Body of pancreas (tissue), 4 donors: Measurements from ENCODE around the gene MTSS2. TPM values are rescaled to one million over a fixed set of nuclear protein-coding genes. Genes with fewer than 3 reads are reported as not detected.
"Not testable (repeated sequence)": the region's sequence is repeated elsewhere in the genome, so short reads cannot be mapped to it uniquely, and the experiment has no call there.

Source experiments
- ATAC-seq: fragments of 150-250 bp; one replicate; pipeline ENCODE4 v1.9.1; 2016
- DNase-seq, 4 donors: peaks; one replicate each; pipeline ENCODE4 v3.0.0-alpha.2; 2019
- H3K27ac ChIP-seq, 4 donors: fragments of 200-600 bp; sonication (generic); 1 replicate in 3 of 4; 2 replicates in 1 of 4; pipeline versions ENCODE4 v1.5.1 to v1.6.1; 2016 to 2019; ENCODE audit warnings: mild to moderate bottlenecking in 1 of 4, mixed read lengths in 1 of 4, moderate library complexity in 1 of 4
- H3K27me3 ChIP-seq, 2 donors: fragments of 200-600 bp; sonication (generic); one replicate each; pipeline ENCODE4 v1.6.0; 2016; ENCODE audit warnings: mild to moderate bottlenecking in 1 of 2
- H3K36me3 ChIP-seq, 2 donors: fragments of 200-600 bp; sonication (generic); replicated peaks in 1 of 2; 2 replicates each; pipeline ENCODE4 v1.5.1; 2016; ENCODE audit warnings: low read depth in 2 of 2; ENCODE audit not compliant: insufficient read depth in 1 of 2
- H3K4me1 ChIP-seq: fragments of 200-600 bp; sonication (generic); one replicate; pipeline ENCODE4 v1.6.0; 2016
- H3K4me3 ChIP-seq, 2 donors: fragments of 200-600 bp; sonication (generic); 1 replicate in 1 of 2; 2 replicates in 1 of 2; pipeline ENCODE4 v1.5.1; 2016 to 2019
- H3K9me3 ChIP-seq, 3 donors: fragments of 200-600 bp; sonication (generic); 1 replicate in 2 of 3; 2 replicates in 1 of 3; pipeline ENCODE4 v1.5.1; 2016
- POLR2A ChIP-seq, 3 donors: fragments of 450-650 bp; IDR thresholded peaks; one replicate each; pipeline ENCODE4 v1.6.1; 2016; ENCODE audit warnings: antibody characterized with exemption in 3 of 3, mild to moderate bottlenecking in 2 of 3
- WGBS, 2 donors: methylation state at CpG; one replicate each; pipeline ENCODE4 v1.1.5; 2017; 5-methylcytosine and 5-hydroxymethylcytosine counted together
- intact Hi-C: fragments of 100-400 bp; cut with DNase I; formaldehyde crosslinking; loops from one replicate; pipeline ENCODE4 v1.15.1; 2023
- total RNA-seq, 2 donors: library from RNA; depleted of rRNA; stranded (reverse); fragments of >200 nt; gene quantifications; one replicate each; pipeline ENCODE4 v1.1.0, GENCODE V29; 2016
- TF ChIP-seq, protein P1 (sequence below), 7 experiments: fragments of 450-650 bp in 4 of 7; fragments of 200-600 bp in 3 of 7; sonication (generic) in 3 of 7; IDR thresholded peaks; one replicate each; pipeline ENCODE4 v1.5.1; 2016 to 2019; ENCODE audit warnings: antibody characterized with exemption in 7 of 7

The MTSS2 gene
- total RNA-seq, 2 donors from 2014 or later: 8.8 to 23.4 TPM

DNA sequence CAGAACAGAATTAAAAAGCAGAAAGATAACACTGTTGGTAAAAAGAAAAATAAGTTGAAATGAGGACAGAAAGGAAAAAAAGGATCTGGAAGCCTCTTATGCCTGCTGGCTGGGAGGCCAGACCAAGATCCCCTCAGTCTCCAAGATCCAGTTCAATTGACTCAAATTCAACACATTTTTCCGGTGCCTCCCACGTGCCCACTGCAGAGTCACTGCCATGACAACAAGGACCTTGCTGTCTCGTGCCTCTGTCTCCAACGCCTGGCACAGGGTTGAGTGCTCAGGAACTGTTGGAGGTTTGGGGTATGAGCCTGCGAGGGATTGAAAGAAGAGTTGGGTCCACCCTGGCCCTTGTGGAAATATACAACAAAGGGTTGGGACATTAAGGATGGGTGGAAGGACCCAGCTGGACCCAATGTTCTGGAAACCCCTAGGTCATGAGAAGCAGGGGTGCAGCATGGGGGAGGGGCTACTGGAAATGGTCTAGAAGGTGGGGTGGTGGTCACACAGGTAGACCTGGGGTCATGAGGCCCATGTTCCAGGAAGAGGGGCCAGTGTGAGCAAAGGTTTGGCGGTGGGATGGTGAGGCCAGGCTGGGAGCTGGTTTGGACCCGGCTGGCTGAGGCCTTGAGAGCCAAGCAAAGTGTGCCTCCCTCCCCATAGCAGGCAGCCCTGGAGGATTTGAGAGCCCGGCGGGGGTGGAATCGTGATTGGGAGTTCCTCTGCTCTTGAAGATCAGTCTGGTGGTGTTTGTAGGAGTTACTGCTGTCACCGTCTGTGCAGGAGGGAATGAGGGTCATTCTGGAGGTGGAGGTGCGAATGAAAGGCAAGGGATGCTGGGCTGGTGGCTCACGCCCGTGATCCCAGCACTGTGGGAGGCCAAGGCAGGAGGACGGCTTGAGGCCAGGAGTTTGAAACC, 38.2 kb downstream of the MTSS2 start:
- ATAC-seq: no peak
- no peak for DNase-seq
- H3K4me1 ChIP-seq: no peaks in the 10 kb centered on the region
- TF ChIP-seq POLR2A (IDR thresholded peaks at IDR 0.05): no peak
- intact Hi-C loops: no loop called here
- H3K4me3 ChIP-seq: no peak overlapping the region
- H3K27ac ChIP-seq: no peak overlapping the region
- no peaks in the 10 kb centered on the region for H3K27me3 ChIP-seq
- 75 to 77% methylated on average over 14 to 15 of the region's 15 CpGs for WGBS, 2 donors
- no peaks in the 10 kb centered on the region for H3K9me3 ChIP-seq
- H3K36me3 ChIP-seq: no peaks in the 10 kb centered on the region

GRCh38 chr16:70646260-70647241, 39.3 kb downstream of the MTSS2 start, which contains the start of gene IL34:
IL34 (plus strand) TSS chr16:70646559; CDS start chr16:70646948, 389 bp downstream.
- WGBS, 2 donors: 47 to 61% methylated on average over 13 to 37 of the region's 39 CpGs
- no peaks in the 10 kb centered on the region for H3K9me3 ChIP-seq
- no peaks in the 10 kb centered on the region for H3K27me3 ChIP-seq
- intact Hi-C loops: no loop called here
- H3K36me3 ChIP-seq: no peaks in the 10 kb centered on the region
- ATAC-seq: peak; percentile 33
- peak in 1 of 4 donors; percentile 18 for DNase-seq
- H3K4me3 ChIP-seq: no peak within 1 kb of the TSS
- H3K4me1 ChIP-seq: no peaks in the 10 kb centered on the region
- TF ChIP-seq, protein P1, sequence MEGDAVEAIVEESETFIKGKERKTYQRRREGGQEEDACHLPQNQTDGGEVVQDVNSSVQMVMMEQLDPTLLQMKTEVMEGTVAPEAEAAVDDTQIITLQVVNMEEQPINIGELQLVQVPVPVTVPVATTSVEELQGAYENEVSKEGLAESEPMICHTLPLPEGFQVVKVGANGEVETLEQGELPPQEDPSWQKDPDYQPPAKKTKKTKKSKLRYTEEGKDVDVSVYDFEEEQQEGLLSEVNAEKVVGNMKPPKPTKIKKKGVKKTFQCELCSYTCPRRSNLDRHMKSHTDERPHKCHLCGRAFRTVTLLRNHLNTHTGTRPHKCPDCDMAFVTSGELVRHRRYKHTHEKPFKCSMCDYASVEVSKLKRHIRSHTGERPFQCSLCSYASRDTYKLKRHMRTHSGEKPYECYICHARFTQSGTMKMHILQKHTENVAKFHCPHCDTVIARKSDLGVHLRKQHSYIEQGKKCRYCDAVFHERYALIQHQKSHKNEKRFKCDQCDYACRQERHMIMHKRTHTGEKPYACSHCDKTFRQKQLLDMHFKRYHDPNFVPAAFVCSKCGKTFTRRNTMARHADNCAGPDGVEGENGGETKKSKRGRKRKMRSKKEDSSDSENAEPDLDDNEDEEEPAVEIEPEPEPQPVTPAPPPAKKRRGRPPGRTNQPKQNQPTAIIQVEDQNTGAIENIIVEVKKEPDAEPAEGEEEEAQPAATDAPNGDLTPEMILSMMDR (IDR thresholded peaks at IDR 0.05): no peak
- TF ChIP-seq POLR2A (IDR thresholded peaks at IDR 0.05): no peak
- no peak within 1 kb of the TSS for H3K27ac ChIP-seq

- Histone ChIP-seq H3K9me3 (no peaks in the 10 kb centered on the region), H3K27ac (no peak overlapping the region), H3K4me1 (no peaks in the 10 kb centered on the region), H3K27me3 (no peaks in the 10 kb centered on the region), H3K4me3 (no peak overlapping the region), H3K36me3 (no peaks in the 10 kb centered on the region)
- TF ChIP-seq POLR2A (IDR thresholded peaks at IDR 0.05): no peak
- TF ChIP-seq, protein P1 (IDR thresholded peaks at IDR 0.05): no peak
- no peak for ATAC-seq
- intact Hi-C loops: no loop called here
- DNase-seq: no peak
- 66 to 81% methylated on average over 9 to 10 of the region's 10 CpGs for WGBS, 2 donors
Observed at GRCh38 chr16:70644763-70645597, 40.9 kb downstream of the MTSS2 start.

DNA sequence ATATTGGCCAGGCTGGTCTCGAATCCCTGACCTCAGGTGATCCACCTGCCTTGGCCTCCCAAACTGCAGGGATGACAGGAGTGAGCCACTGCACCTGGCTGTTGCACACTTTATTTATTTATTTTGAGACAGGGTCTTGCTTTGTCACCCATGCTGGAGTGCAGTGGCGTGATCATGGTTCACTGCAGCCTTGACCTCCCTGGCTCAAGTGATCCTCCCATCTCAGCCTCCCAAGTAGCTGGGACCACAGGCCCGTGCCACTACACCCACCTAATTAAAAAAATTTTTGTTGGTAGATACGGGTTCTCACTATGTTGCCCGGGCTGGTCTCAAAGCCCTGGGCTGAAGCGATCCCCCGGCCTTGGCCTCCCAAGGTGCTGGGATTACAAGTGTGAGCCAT, 42.6 kb downstream of the MTSS2 start:
- 58 to 86% methylated on average over 7 of the region's 7 CpGs for WGBS, 2 donors
- DNase-seq, H3K36me3 ChIP-seq, H3K27ac ChIP-seq, H3K4me3 ChIP-seq, H3K9me3 ChIP-seq, H3K4me1 ChIP-seq, H3K27me3 ChIP-seq, intact Hi-C loops, ATAC-seq: not testable (repeated sequence)

- 75 to 96% methylated on average over 1 of the region's 1 CpG for whole genome bisulfite sequencing, 2 donors
- Histone ChIP-seq H3K27ac (no peak overlapping the region), H3K4me1 (no peaks in the 10 kb centered on the region), H3K9me3 (no peaks in the 10 kb centered on the region), H3K4me3 (no peak overlapping the region), H3K36me3 (no peaks in the 10 kb centered on the region), H3K27me3 (no peaks in the 10 kb centered on the region)
- intact Hi-C loops: no loop called here
- DNase-seq (no peak), ATAC-seq (no peak)
- no peak for TF ChIP-seq POLR2A (IDR thresholded peaks at IDR 0.05)
- TF ChIP-seq, protein P1 (IDR thresholded peaks at IDR 0.05): no peak
Observed at GRCh38 chr16:70642633-70643032, 43.2 kb downstream of the MTSS2 start.
